GM18508 (cell line): Measurements from ENCODE around the gene CD93.

Experiments
- ATAC-seq: cut with Tn5 transposase; IDR thresholded peaks from one replicate; pipeline ENCODE4 v1.9.1; 2021; ENCODE audit warnings: moderate number of reproducible peaks; ENCODE audit not compliant: insufficient read depth, unreplicated experiment

CD93 gene

GRCh38 chr20:23101696-23102406 lies 15.7 kb upstream of the CD93 start:
- no peak for ATAC-seq

GRCh38 chr20:23100720-23101107 lies 14.6 kb upstream of the CD93 start:
- ATAC-seq: no peak

DNA sequence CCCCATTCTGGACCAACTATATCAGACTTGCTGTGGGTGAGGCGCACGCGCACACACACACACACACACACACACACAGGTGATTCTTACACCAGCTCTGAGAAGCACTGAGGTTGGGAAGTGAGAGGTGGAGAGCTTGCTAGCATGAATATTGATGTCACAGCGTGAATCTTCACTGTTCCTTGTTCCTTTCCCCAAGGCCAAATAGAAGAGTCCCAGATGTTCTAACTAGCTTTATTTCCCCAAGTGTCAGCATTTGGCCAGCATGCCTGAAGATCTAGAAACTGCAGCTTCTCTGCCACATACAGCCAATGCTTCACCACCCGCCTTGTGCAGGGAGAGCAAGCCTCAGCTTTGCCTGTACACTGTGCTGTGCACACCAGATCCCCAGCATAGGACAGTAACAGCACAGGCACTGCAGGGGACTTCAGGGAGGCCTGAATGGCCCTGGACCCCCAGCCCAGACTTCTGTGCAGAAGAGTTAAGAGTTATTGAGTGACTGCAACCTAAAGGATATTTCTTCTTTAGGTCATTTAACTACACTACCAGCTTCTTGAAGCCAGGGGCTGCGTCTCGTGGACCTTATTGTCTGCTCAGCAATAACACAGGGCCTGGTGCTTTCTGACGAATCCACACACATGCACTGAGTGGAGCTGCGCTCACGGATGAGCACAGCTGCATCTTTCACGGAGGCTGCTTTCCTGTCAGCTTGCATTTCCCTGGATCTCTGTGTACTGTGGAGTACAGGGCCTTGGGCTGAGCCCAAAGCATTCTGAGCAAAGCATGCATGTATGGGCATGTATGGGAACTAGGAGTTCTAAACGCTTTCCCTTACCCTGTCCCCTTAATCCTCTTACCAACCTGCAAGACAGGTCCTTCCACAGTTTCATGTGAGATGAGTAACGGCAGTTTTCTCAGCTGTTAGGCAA lies 13.9 kb upstream of the CD93 start:
- no peak for ATAC-seq

DNA sequence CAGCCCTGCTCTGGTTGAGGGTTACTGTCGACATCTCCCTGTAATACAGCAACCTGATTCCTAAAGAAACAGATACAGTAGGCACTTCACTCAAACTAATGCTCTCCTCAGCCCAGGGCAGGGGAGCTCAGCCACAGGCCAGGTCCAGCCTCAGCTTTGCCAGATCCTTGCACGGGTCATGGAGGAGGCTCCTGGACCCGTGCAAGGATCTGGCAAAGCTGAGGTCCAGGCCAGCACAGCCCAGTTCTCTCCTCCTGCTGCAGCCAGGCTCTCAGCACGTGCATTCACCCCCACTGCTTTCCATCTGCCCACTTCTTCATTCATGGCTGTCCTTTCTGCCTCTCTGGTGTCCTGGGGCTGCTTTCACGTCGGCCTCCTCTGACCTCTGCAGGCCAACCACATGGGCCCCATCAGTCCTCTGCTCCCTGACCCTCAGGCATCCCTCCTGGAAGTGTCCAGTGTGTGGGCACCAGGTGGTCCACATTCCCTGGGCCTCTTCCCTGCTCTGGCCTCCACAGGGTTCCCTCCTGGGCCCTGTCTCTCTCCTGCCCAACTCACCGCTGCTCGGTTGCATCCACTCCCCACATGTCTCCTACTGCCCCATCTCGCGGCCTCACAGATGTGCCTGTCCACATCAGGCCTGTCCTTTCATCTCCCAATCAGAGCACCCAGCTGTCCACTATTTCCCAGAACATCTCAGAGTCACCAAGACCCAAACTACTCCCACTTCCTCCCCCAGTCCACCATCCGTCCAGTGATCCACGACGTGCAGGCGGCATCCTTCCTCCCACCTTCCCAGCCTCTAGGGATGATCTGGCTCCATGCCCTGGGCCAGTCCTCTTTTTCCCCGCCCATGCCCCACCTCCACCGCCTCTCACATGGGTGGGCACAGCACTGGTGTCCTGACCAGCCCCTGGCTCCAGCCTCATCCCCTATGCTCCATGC lies 11.8 kb upstream of the CD93 start:
- no peak for ATAC-seq

GRCh38 chr20:23096986-23097520 lies 10.9 kb upstream of the CD93 start:
- ATAC-seq: no peak

GRCh38 chr20:23096097-23096496 lies 10.0 kb upstream of the CD93 start:
- no peak for ATAC-seq

GRCh38 chr20:23095499-23095898 lies 9.4 kb upstream of the CD93 start:
- no peak for ATAC-seq

DNA sequence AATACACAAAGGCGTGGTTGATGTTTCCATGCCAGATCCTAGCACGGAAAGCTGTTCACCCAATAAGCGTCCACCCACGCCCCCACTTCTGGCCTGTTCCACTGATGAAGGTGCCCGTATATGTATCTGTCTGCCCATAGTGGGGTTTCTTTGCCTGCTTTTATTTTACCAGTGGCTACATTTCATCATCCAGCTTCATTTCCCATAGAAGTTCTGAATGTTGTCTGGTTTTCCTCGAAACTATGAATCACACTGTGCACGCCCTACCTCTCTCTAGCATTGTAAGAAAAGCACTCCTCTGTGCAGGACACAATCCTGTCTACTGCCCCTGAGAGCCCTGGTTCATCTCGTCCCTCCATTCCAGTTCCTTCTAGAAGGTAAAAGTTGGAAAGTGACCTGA lies 8.8 kb upstream of the CD93 start:
- no peak for ATAC-seq

DNA sequence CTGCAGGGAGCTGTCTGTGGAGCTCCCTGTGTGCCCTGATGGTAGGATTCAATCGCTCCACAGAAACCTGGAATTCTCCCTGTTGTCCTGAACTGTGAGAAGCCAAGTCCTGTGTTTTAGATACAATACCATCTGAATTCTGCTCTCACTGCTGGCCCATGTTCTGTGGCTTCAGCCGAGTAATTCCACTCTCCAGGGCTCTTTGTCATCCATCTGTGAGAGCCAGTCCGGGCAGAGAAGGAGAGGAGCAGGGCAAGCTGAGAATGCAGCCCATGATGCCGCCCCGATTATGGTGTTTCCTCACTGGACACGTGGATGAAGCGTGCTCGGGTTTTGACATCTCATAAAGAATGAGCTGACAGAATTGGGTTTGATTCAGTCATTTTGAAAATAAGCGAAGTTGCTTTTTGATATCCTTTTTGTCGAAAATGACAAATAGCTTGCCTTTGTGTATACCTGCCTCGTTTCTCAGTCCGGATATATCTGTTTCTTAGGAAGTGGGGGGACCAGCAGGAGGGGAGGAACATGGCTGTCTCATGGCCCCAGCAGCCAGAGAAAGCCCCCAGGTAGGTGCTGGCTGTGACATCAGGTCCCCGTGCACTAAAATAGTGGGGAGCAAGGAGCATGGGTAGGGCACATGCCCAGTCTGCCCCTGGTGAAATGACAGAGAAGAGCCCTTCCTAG lies 8.2 kb upstream of the CD93 start:
- no peak for ATAC-seq

GRCh38 chr20:23093613-23094012 lies 7.5 kb upstream of the CD93 start:
- ATAC-seq: no peak

GRCh38 chr20:23092861-23093495 lies 6.9 kb upstream of the CD93 start:
- ATAC-seq: no peak

DNA sequence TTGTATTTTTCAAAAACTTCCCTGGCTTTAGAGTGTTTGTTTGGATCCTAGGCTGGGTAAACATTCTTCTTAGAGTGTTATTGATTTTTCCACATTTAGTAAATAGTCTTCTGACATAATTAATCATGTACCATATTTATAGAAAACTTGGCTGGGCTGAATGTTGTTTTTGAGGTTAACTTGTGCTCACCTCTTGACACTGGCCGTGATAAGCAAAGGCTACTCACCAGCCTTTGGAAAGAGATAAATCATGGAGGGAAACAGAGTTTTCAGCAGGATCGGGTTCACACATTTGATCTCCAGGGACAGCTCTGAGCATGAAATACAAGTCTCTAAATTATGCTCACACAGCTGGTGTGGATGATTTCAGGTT lies 6.2 kb upstream of the CD93 start:
- no peak for ATAC-seq

GRCh38 chr20:23091721-23092383 lies 5.7 kb upstream of the CD93 start:
- ATAC-seq: no peak

DNA sequence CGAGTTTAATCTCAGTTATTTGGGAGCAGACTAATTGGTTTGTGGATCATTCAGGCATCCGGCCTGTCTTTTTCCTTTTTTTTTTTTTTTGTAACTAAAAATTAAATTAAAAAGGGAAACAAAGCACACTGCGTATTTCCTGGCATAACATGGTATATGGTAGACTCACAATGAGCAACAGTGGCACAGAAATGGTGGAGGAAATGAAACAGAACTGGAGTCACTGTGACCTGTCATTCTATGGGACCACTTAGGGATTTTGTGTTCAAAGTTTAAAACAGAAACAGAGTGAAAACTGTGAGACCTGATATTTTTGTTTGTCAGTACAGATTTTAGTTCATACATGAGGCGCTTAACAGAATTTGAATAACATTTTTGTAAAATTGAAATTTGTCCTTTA lies 4.8 kb upstream of the CD93 start:
- no peak for ATAC-seq

DNA sequence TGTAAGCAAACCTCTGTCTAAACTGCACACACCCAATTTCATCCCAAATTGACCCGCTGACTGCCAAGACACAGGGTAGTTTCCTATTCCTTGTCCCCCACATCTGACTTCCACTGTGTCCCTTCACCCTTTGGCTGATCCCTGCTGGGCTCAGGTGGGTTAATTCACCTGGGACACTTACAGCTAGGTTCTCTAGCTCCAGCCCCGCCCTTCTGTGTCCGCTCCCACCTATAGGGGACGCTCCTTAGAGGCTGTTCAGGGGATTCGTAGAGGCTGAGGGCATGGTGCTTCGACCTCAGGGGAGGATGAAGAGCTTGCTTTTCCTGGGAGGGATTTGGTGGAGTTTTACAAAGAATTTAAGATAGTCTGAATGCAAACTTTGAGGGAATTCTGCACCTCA lies 4.0 kb upstream of the CD93 start:
- no peak for ATAC-seq

DNA sequence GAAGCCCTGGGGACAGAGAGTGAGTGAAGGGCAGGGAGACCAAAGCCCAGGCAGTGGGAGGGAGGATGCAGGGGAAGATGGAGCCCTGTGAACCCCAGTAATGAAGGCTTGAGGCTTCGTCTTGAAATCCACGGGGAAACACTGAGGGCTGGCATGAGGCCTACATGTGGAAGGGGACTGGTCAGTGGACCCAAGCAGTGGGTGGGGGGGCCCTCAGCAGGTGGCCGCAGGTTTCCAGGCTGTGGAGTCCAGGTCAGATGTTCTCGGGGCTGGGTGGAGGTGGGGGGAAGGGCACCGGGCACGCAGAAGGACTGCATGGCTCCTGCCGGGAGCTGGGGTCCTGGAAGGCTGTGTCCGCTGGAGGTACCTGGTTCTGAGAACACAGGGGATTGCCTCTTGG lies 2.7 kb upstream of the CD93 start:
- no peak for ATAC-seq

- no peak for ATAC-seq
These were observed 1.6 kb upstream of the CD93 start for GRCh38 chr20:23087587-23088251.

DNA sequence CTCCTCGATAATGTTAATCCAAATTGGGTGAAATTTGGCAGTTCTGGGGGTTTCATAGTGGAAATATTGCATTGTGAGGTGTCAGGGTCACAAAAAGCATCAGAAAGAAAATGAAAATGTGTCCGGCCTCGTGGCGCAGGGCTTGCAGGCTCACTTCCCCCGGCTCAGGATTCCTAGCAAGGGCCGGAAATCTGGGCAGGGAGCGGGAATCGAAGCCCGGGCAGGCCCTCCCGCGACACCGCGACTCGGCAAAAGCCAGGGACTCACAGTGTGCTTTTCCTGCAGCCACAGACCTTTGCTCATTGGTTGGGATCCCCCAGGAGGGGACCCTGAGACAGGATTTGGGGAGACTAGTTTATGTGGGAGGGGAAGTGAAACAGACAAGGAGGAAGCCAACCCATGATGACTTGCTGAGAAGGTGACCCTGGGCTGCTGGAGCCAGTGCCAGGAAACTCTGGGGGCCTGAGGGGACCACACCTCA lies 847 bp upstream of the CD93 start:
- no peak for ATAC-seq
